SK-N-SH (cell line): Measurements from ENCODE around the gene PEMT. TPM values are rescaled to one million over a fixed set of nuclear protein-coding genes. Genes with fewer than 3 reads are reported as not detected.

Experiments used
- CTCF ChIA-PET: fragments of 300-600, 350-600 bp; formaldehyde crosslinking; extraction: SDS; loops from one replicate; lab custom pipeline; 2021; lab: Yijun Ruan, JAX
- POLR2A ChIA-PET: fragments of 350-600 bp; sonication (Branson Sonifier 250); formaldehyde crosslinking; extraction: SDS; loops from one replicate; lab custom pipeline; 2020; ENCODE audit warnings: antibody characterized with exemption, inconsistent platforms; lab: Yijun Ruan, JAX
- DNase-seq: peaks from one replicate; pipeline ENCODE4 v3.0.0; 2012
- H2AFZ ChIP-seq: fragments of 200-600 bp; sonication (generic); 2 replicates; pipeline ENCODE4 v1.8.1; 2016; ENCODE audit warnings: antibody characterized with exemption, mild to moderate bottlenecking, low read depth
- H3F3A ChIP-seq: fragments of 200-600 bp; sonication (generic); replicated peaks from 2 replicates; pipeline ENCODE3; 2016; ENCODE audit warnings: antibody characterized with exemption, mild to moderate bottlenecking; ENCODE audit not compliant: insufficient read depth
- H3K27ac ChIP-seq, 2 experiments: fragments of 200-500 bp in 1 of 2; fragments of 200-600 bp in 1 of 2; sonication (Bioruptor generic) in 1 of 2; sonication (generic), shearing (Covaris generic) in 1 of 2; 2 replicates each; pipeline versions ENCODE4 v1.5.1 to v1.6.1; 2014 to 2016; ENCODE audit warnings: low read depth in 2 of 2, inconsistent platforms in 1 of 2, low read length in 1 of 2, mild to moderate bottlenecking in 1 of 2, mixed read lengths in 1 of 2
- H3K27me3 ChIP-seq: fragments of 200-600 bp; sonication (generic), shearing (Covaris generic); 2 replicates; pipeline ENCODE4 v1.6.1; 2016; ENCODE audit warnings: mixed run types; ENCODE audit not compliant: insufficient read depth
- H3K36me3 ChIP-seq, 2 experiments: fragments of 200-500 bp in 1 of 2; fragments of 200-600 bp in 1 of 2; sonication (Bioruptor generic) in 1 of 2; sonication (generic) in 1 of 2; replicated peaks in 1 of 2; 2 replicates each; pipeline versions ENCODE3 to v1.5.1; 2014 to 2016; ENCODE audit warnings: low read length in 1 of 2, mild to moderate bottlenecking in 1 of 2; ENCODE audit not compliant: insufficient read depth in 2 of 2, control insufficient read depth in 1 of 2
- H3K4me1 ChIP-seq, 2 experiments: fragments of 200-500 bp in 1 of 2; fragments of 200-600 bp in 1 of 2; sonication (Bioruptor generic) in 1 of 2; sonication (generic), shearing (Covaris generic) in 1 of 2; 2 replicates each; pipeline versions ENCODE4 v1.5.1 to v1.6.1; 2014 to 2016; ENCODE audit warnings: low read depth in 1 of 2, low read length in 1 of 2, mixed run types in 1 of 2; ENCODE audit not compliant: insufficient read depth in 2 of 2, control insufficient read depth in 1 of 2
- H3K4me2 ChIP-seq: fragments of 200-600 bp; sonication (generic), shearing (Covaris generic); 2 replicates; pipeline ENCODE4 v1.6.1; 2017; ENCODE audit warnings: mixed run types
- H3K4me3 ChIP-seq, 2 experiments: fragments of 200-500 bp in 1 of 2; fragments of 200-600 bp in 1 of 2; sonication (Bioruptor generic) in 1 of 2; sonication (generic), shearing (Covaris generic) in 1 of 2; 2 replicates each; pipeline versions ENCODE4 v1.5.1 to v1.8.1; 2014 to 2016; ENCODE audit warnings: low read depth in 2 of 2, inconsistent platforms in 1 of 2, low read length in 1 of 2, mild to moderate bottlenecking in 1 of 2, mixed read lengths in 1 of 2, moderate library complexity in 1 of 2
- H3K79me2 ChIP-seq: fragments of 200-600 bp; sonication (generic); 2 replicates; pipeline ENCODE4 v1.8.1; 2017; ENCODE audit warnings: mild to moderate bottlenecking; ENCODE audit not compliant: insufficient read depth
- H3K9ac ChIP-seq: fragments of 200-600 bp; sonication (generic); 2 replicates; pipeline ENCODE4 v1.6.1; 2017; ENCODE audit warnings: mixed run types
- H3K9me2 ChIP-seq: fragments of 200-600 bp; sonication (generic); 2 replicates; pipeline ENCODE4 v1.6.1; 2017; ENCODE audit warnings: mixed run types
- H3K9me3 ChIP-seq: fragments of 200-600 bp; sonication (generic); 2 replicates; pipeline ENCODE4 v1.6.1; 2017; ENCODE audit warnings: mixed run types, mild to moderate bottlenecking, moderate library complexity
- H4K20me1 ChIP-seq: fragments of 200-600 bp; sonication (generic); 2 replicates; pipeline ENCODE4 v1.6.1; 2017; ENCODE audit warnings: mild to moderate bottlenecking, mixed run types; ENCODE audit not compliant: insufficient read depth
- JUND ChIP-seq: IDR thresholded peaks from 2 replicates; pipeline ENCODE4 v1.4.0; 2012
- MXI1 ChIP-seq: IDR thresholded peaks from 2 replicates; pipeline ENCODE4 v1.6.1; 2012; ENCODE audit warnings: mild to moderate bottlenecking, low read depth, low read length, improper control_type of control experiment
- NRF1 ChIP-seq: IDR thresholded peaks from 2 replicates; pipeline ENCODE4 v1.6.1; 2012; ENCODE audit warnings: low read depth, mild to moderate bottlenecking, low read length
- USF1 ChIP-seq: IDR thresholded peaks from 2 replicates; pipeline ENCODE4 v1.4.0; 2012; ENCODE audit warnings: low read depth, borderline replicate concordance
- YY1 ChIP-seq: IDR thresholded peaks from 2 replicates; pipeline ENCODE4 v1.4.0; 2012; ENCODE audit warnings: low read depth, mild to moderate bottlenecking
- WGBS: methylation state at CpG from one replicate; pipeline ENCODE4 v1.1.6; 2017; ENCODE audit warnings: low lambda C conversion rate; 5-methylcytosine and 5-hydroxymethylcytosine counted together
- polyA plus RNA-seq, 3 experiments: library from polyadenylated mRNA; depleted of rRNA; stranded (reverse); fragments of >200 nt; gene quantifications; 2 replicates each; pipeline ENCODE4 v1.2.3, GENCODE V29; 2012
- TF ChIP-seq, protein P1 (sequence below): IDR thresholded peaks from 2 replicates; pipeline ENCODE4; 2012

Gene PEMT
- polyA plus RNA-seq, 1 of the 3 experiments (the other 2 are of a cell fraction), result 52.8 TPM

DNA sequence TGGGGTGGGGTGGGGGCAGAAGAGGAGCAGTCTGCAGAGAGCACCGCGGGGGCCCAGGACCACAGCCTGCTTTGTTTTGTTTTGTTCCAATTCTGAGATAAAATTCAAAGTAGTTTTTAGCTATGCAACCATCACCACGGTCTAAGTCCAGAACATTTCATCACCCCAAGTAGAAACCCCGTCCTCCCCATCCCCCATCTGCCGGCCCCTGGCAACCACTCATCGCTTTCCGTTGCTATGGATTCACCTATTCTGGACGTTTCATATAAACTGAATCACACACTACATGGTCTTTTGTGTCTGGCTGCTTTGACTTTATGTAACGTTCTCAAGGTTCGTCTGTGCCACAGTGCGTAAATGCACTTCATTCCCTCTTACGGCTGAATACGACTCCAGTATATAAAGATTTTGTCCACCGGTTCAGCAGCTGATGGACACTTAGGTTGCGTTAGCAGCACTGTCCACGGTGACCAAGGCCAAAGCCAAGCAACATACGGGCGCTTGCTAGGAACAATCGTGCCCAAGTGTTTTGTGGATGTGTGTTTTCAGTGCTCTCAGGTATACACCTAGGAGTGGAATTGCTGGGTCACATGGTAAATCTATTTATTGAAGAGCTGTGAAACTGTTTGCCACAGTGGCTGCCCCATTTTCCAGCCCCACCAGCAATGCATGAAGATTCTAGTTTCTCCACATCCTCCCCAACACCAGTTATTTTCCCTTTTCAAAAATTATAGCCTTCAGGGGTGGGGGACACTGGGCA is 67.6 kb downstream of the PEMT start:
- H3K9me3 ChIP-seq, result no peaks in the 10 kb centered on the region
- H2AFZ ChIP-seq, result no peak overlapping the region
- H3K9me2 ChIP-seq, result no peaks in the 10 kb centered on the region
- H3K36me3 ChIP-seq, result no peaks in the 10 kb centered on the region
- H3K27ac ChIP-seq, result no peak overlapping the region
- POLR2A ChIA-PET, result no interaction called here
- no peak for DNase-seq
- TF ChIP-seq NRF1, result no peak
- no peak overlapping the region for H3K4me2 ChIP-seq
- H3K4me1 ChIP-seq, result peaks cover 0 to 16% of the 10 kb centered on the region in 2 experiments; a peak in 1 of 4 replicates
- no peak overlapping the region for H3K4me3 ChIP-seq
- H3K9ac ChIP-seq, result no peak overlapping the region
- H3F3A ChIP-seq, result no peaks in the 10 kb centered on the region
- no peaks in the 10 kb centered on the region for H3K27me3 ChIP-seq
- H3K79me2 ChIP-seq, result no peaks in the 10 kb centered on the region
- CTCF ChIA-PET, result interaction anchor here (0.8 to 8.3 kb wide), 3 partner anchors 14 to 45 kb away, joined by 3 to 42 read pairs (median 13); no protein-coding TSS in a partner anchor
- H4K20me1 ChIP-seq, result no peaks in the 10 kb centered on the region
- WGBS, result 94% methylated on average over 19 of the region's 19 CpGs

GRCh38 chr17:17523001-17523730 is 68.3 kb downstream of the PEMT start:
- no peak for DNase-seq
- Histone ChIP-seq H3K4me3 (no peak overlapping the region), H3K4me2 (no peak overlapping the region), H3K9me2 (no peaks in the 10 kb centered on the region), H3K27me3 (no peaks in the 10 kb centered on the region), H2AFZ (no peak overlapping the region), H3K36me3 (no peaks in the 10 kb centered on the region), H3F3A (no peaks in the 10 kb centered on the region), H3K79me2 (no peaks in the 10 kb centered on the region), H3K4me1 (peaks cover 0 to 19% of the 10 kb centered on the region in 2 experiments; a peak in 1 of 4 replicates), H4K20me1 (0 out of 2 replicates have a peak, but pooled peaks cover 3% of the 10 kb centered on the region), H3K9ac (no peak overlapping the region), H3K9me3 (no peaks in the 10 kb centered on the region), H3K27ac (peak overlapping the region in 1 of 2 experiments; percentile 43; a peak in 1 of 4 replicates)
- TF ChIP-seq, protein P1, sequence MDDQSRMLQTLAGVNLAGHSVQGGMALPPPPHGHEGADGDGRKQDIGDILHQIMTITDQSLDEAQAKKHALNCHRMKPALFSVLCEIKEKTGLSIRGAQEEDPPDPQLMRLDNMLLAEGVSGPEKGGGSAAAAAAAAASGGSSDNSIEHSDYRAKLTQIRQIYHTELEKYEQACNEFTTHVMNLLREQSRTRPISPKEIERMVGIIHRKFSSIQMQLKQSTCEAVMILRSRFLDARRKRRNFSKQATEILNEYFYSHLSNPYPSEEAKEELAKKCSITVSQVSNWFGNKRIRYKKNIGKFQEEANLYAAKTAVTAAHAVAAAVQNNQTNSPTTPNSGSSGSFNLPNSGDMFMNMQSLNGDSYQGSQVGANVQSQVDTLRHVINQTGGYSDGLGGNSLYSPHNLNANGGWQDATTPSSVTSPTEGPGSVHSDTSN, result no peak
- TF ChIP-seq MXI1 (no peak), YY1 (no peak), JUND (no peak), USF1 (no peak)
- ChIA-PET CTCF (interaction anchor here (0.7 to 8.3 kb wide), 4 partner anchors 10 to 46 kb away, joined by 3 to 42 read pairs (median 8); no protein-coding TSS in a partner anchor), POLR2A (no interaction called here)
- 86% methylated on average over 14 of the region's 14 CpGs for WGBS
